Measurements from ENCODE around the gene UGCG.
"Not testable (repeated sequence)": the region's sequence is repeated elsewhere in the genome, so short reads cannot be mapped to it uniquely, and the experiment has no call there.

UGCG gene

DNA sequence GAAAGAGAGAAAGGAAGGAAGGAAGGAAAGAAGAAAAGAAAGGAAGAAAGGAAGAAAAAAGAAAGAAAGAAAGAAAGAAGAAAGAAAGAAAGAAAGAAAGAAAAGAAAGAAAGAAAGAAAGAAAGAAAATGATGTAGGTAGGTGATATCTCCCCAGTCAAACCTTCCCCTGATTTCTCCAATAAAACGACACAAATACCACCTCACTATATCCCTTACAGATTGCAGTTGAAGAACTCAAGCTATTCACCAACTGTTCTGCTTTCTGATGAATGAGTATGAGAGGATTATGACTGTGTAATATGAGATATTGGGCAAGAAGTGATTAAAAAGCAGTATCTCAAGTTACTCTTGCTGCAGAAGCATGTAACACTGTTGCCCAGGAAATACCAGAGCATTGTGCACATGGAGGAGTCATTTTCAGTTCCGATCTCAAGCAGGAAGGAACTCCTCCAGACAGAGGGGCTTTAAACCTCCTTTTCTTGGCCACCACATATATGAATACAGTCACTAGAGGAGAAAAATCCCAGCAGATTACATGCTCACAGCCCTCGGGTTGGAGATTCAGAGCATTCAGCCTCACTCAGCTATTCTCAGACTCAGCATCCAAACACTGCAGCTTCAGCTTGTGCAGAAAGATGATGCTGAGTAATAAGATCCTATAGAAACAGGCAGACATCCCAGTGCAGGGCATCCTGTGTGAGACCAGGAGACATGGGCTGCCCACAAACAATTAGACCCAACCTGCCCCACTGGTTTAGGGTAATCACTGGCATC lies 61.4 kb downstream of the UGCG start:
- DNase-seq = peak; percentile 43

DNA sequence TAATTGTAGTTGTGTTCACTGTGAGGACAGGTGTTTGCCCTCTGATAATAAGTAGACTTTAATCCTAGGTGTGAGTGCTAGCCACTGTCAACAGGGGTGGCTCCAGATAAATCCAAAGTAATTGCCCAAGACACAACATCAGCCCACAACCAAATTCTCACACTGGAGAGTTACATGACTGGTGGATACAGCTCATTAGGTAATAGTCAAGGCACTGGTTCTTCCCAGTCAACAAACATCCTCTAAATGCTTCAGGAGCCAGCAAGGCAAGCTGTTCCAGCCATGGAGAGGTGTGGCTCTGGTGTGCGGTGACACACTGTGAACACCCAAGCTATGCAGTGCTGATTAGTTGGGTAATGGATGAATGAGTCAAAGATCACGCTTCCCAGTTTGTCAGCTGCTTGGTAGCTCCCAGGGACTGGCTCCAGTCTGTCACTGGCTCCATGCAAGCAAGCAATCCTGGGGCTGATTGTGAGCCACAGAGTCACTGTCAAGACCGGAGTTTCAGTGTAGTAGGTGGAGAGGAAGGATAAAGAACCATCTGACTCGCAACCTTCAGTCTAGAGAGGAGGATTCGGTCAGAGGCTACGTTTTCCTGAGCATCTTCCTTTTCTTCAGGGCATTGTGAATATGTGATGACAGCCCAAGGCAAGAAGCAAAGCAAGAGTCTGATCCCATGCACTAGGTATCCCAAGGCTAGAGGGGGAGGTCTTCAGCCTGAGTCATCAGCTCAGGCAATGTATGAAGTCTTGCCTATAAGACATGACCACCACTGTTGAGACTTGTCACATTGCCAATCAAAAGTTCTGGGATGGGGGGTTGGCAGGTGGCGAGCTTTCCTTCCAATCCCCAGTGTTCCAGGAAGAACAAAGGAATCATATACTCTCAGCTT lies 63.1 kb downstream of the UGCG start:
- no peak for DNase-seq

DNA sequence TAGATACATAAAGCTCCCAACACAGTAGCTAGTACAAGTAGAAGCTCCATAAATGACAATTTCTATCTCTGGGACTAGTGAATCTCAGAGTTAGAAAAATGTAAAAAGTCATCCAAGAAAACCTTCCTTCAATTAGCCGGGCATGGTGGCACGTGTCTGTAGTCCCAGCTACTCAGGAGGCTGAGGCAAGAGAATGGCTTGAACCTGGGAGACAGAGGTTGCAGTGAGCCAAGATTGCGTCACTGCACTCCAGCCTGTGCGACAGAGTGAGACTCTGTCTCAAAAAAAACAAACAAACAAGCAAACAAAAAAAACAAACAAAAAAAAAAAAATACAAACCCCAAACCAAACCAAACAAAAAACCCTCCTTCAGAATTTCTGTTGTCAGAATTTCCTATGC lies 63.9 kb downstream of the UGCG start:
- DNase-seq = not testable (repeated sequence)

DNA sequence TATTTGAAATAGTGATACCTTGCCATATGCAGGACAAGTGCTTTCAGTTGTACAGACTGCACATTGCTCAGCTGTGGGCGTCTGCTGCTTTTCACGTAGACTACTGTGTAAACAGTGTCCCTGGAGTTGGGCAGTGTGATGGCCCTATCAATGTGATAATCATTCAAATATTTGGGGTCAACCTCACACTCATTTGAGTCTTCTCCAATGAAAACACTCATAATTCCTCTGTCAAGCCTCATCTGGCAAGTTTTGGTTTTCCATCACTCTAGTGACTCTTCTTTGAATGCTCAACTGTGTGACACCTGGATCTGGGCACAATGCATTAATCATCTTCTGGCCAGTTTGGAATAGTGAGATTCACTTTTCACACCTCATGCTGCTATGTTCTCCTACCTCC lies 64.4 kb downstream of the UGCG start:
- no peak for DNase-seq

DNA sequence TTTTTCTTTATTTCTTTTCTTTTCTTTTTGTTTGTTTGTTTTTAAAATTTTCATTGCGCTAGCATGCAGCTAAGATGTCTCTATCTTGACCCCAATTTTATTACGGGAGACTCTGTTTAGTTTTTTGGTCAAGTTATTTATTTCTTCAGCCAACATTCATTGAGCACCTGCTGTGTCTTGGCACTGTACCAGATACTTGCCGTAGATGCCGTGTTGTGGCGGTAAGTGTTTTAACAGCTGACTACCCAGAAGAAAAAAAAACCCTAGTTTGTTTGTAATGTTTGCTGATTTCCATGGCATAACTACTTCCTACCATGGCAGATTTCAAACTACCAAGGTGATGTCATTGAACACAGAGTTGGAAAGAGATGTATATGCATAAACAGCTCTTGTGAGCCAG lies 65.0 kb downstream of the UGCG start:
- no peak for DNase-seq

DNA sequence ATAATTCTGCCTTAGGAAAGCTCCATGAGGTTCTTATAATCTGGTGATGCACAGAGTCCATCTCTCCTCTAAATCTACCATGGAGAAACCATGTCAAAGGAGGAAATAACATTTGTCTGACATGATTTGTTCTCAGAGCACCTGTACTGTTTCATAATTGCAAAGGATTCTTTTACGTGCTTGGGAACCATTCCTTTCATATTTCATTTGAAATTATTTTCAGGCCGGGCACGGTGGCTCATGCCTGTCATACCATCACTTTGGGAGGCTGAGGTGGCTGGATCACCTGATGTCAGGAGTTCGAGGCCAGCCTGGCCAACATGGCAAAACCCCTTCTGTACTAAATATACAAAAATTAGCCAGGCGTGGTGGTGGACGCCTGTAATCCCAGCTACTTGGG lies 65.4 kb downstream of the UGCG start:
- DNase-seq = no peak

DNA sequence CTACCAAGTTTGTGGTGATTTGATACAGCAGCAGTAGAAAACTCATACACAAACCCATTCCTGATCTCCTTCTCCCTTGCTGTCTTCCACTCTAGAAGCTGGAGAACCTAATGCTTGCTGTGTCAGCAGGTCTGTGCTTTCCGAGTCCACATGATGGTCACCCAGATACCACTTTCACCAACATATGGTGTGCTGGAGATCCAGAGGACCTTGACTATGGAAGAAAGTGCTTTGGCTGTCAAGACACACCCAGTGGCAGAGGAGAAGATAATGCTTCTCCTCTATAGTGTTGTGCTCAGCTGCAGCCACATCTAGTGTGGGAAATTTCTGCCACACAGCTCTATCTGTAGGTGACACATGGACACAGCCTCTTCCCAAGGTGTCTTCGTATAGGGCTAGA lies 67.4 kb downstream of the UGCG start:
- no peak for DNase-seq

DNA sequence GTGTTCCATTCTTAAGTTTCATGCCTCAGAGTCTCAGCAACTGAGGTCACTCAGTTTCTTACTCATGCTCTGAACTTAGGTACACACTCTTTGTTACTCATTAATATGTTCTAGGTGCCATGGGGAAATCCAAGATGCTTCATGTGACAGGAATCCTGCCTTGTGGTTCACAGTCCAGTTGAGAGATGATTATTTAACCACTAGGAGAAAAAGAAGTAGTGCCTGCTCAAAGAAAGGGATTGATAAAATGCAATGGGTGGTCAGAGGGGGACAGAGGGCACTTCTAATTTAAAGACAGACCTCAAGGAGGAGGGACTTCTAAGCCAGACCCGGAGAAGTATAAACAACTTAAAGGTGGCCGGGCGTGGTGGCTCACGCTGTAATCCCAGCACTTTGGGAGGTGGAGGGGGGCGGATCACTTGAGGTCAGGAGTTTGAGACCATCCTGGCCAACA lies 69.0 kb downstream of the UGCG start:
- no peak for DNase-seq

DNA sequence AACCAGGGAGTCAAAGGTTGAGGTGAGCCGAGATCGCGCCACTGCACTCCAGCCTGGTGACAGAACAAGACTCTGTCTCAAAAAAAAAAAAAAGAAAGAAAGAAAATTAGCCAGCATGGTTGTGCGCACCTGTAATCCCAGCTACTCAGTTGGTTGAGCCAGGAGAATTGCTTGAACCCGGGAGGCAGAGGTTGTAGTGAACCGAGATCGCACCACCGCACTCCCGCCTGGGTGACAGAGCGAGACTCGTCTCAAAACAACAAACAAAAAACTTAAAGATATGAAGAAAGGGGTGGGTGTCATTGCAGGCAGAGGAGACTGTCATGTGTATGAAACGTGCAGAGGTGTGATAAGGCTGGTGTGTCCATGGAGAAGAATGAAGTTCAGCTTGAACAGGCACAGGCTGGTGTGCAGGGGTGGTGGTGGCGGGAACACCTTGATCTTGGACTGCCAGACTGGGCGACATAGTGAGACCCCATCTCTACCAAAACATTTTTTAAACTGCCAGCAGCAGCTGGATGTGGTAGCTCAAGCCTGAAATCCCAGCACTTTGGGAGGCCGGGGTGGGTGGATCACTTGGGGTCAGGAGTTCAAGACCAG lies 69.6 kb downstream of the UGCG start:
- DNase-seq = no peak

DNA sequence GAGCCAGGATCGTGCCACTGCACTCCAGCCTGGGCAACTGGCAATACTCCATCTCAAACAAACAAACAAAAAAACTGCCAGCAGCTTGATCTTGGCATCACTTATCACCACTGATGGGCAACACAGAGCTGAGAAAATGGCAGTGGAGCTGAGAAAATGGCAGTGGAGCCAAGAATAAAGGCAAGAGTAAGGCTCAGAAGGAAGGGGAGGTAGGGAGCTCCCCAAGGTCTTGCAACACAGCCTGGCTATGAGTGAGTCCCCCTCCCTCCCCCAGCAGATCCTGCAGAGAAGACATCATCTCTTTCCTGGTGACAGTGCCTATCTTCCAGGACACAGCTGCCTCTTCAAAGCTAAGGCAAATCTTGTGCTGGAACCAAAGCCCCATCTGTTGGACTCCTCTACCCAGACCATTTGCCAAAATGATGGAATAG lies 70.3 kb downstream of the UGCG start:
- DNase-seq = no peak

DNA sequence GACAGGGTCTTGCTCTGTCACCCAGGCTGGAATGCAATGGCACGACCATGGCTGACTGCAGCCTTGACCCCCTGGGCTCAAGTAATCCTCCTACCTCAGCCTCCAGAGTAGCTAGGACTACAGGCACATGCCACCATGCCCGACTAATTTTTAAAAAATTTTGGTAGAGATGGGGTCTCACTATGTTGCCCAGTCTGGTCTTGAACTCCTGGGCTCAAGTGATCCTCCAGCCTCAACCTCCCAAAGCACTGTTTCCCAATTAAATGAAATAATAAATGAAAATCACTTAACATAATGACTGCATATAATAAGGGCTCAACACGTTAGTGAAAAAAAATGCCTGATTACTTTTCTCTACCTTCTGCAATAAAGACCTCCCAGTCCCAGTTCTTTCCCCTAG lies 71.0 kb downstream of the UGCG start:
- DNase-seq = no peak

DNA sequence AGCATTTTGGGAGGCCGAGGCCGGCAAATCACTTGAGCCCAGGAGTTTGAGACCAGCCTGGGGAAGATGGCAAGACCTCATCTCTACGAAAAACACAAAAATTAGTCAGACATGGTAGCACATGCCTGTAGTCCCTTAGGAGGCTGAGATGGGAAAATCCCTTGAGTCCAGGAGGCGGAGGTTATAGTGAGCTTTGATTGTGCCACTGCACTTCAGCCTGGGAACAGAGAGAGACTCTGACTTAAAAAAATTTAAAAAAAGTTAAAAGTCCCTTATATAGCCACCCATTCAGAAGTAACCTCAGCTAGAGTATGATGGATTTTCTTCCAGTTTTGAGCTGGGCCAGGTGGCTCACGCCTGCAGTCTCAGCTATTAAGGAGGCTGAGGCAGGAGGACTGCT lies 72.4 kb downstream of the UGCG start:
- no peak for DNase-seq

DNA sequence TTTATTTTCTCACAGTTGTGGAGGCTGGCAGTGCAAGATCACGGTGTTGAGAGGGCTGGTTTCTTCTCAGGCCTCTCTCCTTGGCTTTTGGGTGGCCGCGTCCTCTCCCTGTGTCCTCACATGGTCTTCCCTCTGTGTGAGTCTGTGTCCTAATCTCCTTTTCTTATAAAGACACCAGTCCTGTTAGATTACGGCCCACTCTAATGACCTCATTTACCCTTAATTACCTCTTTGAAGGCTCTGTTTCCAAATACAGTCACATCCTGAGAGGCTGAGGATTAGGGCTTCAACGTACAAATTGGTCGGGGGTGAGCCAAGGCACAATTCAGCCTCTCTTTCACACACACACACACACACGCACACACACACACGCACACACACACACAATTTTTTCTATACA lies 73.0 kb downstream of the UGCG start:
- DNase-seq = no peak

DNA sequence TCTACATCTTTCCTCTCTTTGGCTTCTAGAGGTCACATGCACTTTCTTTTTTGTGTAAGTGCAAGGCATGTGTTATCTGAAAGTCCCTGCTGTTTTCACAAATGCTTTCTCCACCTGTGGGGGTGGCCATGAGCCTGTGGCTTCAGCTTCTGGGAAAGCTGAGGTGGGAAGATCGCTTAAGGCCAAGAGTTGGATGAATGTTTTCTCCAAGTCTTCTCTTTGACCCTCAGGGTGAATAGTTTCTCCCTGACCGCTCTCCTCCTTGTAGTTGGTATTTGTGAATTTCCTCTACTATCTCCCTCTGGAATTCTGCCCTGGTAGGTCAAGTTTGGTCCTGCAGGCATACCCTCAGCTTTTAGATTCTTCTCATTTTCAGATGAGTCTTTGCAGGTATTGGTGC lies 74.2 kb downstream of the UGCG start:
- DNase-seq = no peak

DNA sequence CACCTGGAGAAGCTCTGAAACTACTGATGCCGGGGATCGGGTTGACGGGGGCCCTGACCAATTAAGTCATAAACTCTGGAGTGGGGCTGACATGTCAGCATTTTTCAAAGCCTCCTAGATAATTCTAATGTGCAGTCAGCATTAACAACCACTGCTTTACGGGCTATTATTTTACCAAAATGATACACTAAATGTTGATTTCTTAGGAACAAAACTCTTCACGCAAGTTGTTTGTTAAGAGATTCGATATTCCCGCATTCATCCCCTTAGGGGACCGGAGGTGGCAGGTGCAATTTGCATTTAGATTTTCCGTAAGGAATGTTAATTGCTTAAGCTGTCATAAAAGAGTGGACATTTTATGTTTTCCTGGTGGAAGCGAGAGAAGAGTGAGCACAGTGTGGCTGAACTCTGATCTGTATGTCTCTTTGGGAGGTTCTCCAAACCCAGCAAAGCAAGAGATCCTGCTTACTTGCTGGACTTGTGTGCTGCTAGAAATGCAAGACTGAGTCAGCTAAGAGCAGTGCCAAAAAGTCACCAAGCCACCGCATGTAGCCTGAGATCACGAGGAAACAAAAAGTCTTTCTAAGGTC lies 77.6 kb downstream of the UGCG start:
- DNase-seq = no peak

DNA sequence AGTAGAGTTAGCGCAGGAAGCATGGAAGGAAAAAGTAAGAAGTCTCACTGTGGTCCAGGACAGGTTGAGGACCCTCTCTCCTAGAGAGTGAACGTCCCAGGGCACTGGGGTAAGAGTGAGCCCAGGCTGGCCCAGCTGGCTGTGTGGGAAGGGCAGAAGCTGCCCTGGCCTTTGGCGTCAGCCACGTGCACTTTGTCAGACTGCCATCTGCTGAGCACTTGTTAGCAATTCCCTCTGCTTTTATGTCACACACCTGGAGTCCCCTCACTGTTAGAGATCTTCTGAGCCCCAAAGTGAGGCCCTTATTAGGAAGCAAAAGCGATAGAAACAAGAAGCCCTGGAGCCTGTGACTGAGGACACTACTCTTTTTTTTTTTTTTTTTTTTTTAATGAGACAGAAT lies 79.1 kb downstream of the UGCG start:
- no peak for DNase-seq

DNA sequence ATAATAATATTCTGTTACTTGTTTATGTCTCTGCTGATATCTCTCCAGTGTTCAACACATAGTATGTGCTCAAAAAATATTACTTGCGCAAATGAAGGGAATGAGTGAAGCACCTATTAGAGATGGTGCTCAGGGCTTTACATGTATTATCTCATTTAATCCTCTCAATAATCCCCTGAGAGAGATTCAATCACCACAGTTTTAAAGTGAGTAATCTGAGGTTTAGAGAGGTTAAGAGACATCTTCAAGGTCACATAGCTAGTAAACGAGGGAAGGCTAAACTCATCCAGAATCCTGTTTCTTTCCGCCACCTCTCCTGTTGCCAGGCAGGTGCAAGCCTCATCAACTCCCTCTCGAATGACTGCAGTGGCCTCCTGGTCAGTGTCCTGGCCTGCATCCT lies 82.0 kb downstream of the UGCG start:
- DNase-seq = no peak

DNA sequence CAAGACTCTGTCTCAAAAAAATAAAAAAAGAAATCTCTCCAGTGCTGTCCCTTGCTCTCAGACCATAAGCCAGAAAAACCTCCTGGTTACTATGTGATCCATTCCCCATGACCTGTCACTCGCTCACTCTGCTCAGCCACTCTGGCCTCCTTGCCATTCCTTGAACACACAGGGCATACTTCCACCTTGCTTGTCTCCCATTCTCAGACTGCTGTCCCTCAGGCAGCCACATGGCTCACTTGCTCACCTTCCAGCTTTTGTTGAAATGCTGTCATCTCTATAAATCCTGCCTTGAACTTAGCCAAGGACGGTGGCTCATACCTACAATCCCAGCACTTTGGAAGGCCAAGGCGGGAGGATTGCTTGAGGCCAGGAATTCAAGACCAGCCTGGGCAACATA lies 82.9 kb downstream of the UGCG start:
- DNase-seq = no peak

DNA sequence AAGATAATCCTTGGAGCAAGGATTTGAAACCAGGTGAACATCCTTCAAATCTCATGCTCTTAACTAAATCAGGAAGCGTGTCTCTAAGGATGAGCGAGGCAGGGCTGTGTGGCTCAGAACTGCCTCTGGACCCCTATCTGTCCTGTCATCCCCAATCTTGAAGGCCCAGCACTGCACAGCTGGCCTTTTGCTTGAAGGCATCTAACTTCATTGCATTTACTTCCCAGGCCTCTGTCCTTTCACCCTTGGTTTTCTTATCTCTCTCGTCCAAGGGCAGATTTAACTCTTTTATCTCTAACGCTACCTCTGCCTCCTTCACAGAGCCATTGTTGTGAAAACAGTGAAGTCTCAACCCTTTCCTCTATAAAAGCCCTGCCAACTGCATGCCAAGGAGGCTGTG lies 83.8 kb downstream of the UGCG start:
- no peak for DNase-seq

DNA sequence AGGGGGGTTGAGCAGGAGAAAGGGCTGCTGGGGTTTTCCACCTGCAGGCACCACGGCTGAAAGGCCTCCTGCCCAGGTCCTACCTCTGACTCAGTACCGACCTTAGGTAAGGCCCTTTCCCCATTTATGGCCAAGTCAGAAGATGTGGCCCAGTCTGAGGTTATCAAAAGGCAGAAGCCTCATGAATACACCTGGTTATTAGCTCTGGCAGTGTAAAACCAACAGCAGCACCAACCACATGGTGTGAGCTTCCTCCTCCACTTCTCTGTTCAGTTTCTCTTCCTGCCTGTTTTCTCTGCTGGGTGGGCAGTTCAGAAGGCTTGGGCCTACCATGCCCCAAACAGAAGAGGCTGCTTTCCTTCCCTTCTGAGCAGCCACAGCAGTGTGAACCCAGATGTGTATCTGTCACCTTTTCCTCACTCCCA lies 86.9 kb downstream of the UGCG start:
- no peak for DNase-seq

DNA sequence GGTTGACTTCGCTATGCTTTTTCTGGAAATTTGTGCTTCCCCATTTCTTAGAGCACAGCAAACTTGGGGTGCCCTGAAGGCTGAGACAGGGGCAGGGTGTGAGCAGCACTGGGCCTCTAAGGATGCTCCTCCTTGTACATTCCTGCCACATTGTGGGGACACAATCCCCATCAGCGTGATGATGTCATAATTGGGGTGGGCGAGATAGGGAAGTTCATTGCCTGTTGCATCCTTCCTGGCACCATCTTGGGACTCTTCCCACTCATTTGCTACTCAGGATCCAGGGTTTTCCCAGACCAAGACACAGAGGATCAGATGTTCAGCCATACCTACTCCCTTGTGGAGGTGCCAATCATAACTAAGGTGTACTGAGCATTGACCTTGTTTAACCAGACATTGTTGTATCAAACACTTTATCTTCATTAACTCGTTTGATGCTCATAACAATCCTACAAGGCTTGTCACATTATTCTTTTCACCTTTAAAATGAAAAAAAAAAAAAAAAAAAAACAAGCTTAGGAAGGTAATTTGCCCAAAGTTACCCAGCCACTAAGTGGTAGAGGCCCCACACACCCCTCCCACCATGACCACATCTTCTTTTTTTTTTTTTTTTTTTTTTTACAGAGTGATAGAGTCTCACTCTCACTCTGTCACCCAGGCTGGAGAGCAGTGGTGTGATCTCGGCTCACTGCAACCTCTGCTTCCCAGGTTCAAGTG lies 87.6 kb downstream of the UGCG start:
- no peak for DNase-seq

Measured in SIG-M5 (cell line).